Lower leg skin (tissue), 3 donors: ENCODE data around the gene ADORA1.

ENCODE experiments used
- CTCF ChIP-seq, 3 donors: fragments of 450-650 bp; IDR thresholded peaks; one replicate each; pipeline ENCODE4 v1.5.1; 2016; ENCODE audit warnings: antibody characterized with exemption in 3 of 3, mild to moderate bottlenecking in 3 of 3, moderate library complexity in 2 of 3
- POLR2A ChIP-seq, 2 donors: fragments of 450-650 bp; IDR thresholded peaks; one replicate each; pipeline ENCODE4 v1.6.1; 2016 to 2017; ENCODE audit warnings: antibody characterized with exemption in 2 of 2, mild to moderate bottlenecking in 1 of 2, moderate library complexity in 1 of 2

GRCh38 chr1:203093754-203094410 is 33.6 kb upstream of the ADORA1 start:
- TF ChIP-seq POLR2A (IDR thresholded peaks at IDR 0.05) (no peak), CTCF (IDR thresholded peaks at IDR 0.05) (no peak)
